ENCODE data around the gene SLF2. TPM values are rescaled to one million over a fixed set of nuclear protein-coding genes. Genes with fewer than 3 reads are reported as not detected.

The SLF2 gene
- total RNA-seq, 1 donor from 2014 or later: 46.5 TPM

DNA sequence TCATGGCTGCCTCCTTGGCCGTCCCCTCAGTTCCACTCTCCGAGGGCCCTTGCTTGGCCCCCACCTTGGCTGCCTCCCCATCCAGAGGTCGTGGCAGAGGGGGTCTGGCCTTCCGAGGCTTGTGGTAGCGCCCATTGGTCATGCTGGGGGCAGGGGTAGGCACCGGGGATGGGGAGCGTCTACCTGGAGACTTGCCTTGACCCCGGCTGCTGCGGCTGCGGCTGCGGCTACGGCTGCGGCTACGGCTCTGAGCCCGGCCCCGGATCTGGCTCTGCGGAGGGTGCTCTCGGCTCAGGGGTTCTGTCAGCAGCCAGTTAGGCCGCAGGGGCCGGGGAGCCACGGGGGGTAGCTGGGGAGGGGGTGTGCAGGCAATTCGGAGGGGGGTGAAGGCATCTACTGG is 97.6 kb downstream of the SLF2 start:
- DNase-seq (ENCODE audit: low spot score in 2 of 2): no peak
- no peak for FAIRE-seq

- FAIRE-seq: no peak
Observed at GRCh38 chr10:101011517-101012423, 99.0 kb downstream of the SLF2 start.

GRCh38 chr10:101012525-101013364 is 100.0 kb downstream of the SLF2 start:
- DNase-seq (ENCODE audit: low spot score in 2 of 2) (peak; percentile 84 to 91), FAIRE-seq (no peak)

More at GRCh38 chr10:101011517-101012423, 99.0 kb downstream of the SLF2 start:
- no peak for DNase-seq (ENCODE audit: low spot score in 2 of 2)

DNA sequence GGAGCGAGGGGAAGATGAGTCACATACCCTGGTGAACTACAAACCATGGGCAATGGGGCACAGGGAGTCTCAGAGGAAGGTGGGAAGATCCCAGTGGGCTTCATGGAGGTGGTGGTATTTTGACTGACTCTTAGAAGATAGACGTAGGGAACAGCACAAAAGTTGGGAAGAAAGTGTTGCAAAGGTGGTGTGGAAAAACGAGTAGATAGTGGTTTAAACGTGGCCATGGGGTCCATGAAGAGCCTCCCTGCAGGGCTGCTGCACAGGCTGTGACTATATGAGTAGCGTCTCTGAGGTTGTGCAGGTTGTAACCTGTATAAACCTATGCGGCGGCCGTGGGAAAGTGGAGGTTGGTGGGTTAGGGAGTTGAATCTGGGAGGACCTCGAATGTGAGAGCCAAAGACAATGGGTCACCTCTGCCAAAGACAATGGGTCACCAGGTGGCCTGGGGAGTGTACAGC is 100.6 kb downstream of the SLF2 start:
- DNase-seq (ENCODE audit: low spot score in 2 of 2) (no peak), FAIRE-seq (no peak)

GRCh38 chr10:101014230-101014884 is 101.6 kb downstream of the SLF2 start:
- FAIRE-seq: no peak
- peak; percentile 83 for DNase-seq (ENCODE audit: low spot score in 2 of 2)

Small RNAs within 50 kb of the gene (small RNA-seq; reads per million reads assigned to genes)
- gene MIR608 (not detected), gene RF00019 (not detected)

Other genes starting within 250 kb of the SLF2 start
- gene PAX2, start 167.4 kb upstream of the SLF2 start, total RNA-seq: not detected
- 6.5 TPM for gene SEMA4G, start 56.5 kb downstream of the SLF2 start, total RNA-seq
- gene MRPL43, start 74.5 kb downstream of the SLF2 start, total RNA-seq: 35.5 TPM
- gene TWNK, start 74.6 kb downstream of the SLF2 start, total RNA-seq: 6.5 TPM
- 15.5 TPM for gene LZTS2, start 86.8 kb downstream of the SLF2 start, total RNA-seq
- gene PDZD7, start 118.2 kb downstream of the SLF2 start, total RNA-seq: 10.2 TPM
- gene SFXN3, start 118.3 kb downstream of the SLF2 start, total RNA-seq: 45.7 TPM
- 0.41 TPM for gene KAZALD1, start 149.0 kb downstream of the SLF2 start, total RNA-seq
- not detected for gene TLX1, start 218.3 kb downstream of the SLF2 start, total RNA-seq